ENCODE measurements around the gene TAS2R1.

DNA sequence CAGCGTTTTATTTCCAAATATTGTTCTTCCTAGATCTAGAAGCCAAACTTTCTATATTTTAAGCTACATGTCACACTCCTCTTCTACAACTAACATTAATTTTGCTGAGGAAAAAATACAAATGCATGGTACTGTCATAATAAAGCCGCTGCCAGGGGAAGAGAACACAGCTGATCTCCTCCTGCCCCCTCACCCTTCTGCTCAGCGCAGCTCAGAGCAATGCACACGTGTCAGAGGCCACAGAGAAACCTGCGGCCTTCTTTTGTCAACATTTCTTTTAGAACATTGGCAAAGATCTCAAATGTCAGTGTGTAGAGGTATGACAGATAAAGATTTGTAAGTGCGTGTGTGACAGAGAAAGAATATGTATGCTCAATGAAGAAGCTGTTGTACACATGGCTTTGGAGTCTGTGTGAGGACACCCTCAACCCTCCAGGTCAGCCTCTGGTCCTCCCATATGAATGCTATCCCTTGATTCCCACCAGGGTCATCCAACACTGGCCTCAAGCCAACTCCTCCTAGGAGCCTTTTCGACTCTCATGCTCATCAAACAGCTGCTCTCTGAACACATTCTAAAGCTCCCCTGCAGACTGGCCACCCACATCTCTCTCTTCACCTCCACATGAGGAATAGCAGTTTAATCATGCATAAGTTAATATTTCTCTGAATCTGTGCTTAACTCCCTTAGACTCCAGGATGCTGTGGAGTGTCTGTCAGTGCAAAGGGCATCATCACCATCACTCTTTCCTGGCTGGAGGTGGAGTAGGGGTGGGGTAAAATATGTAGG lies 40.9 kb downstream of the TAS2R1 start:
- TF ChIP-seq CTCF (conservative IDR thresholded peaks at IDR 0.05; ENCODE audit: low read depth, low read length) (no peak), EZH2 (IDR thresholded peaks at IDR 0.05; ENCODE audit: low read length, unreplicated experiment) (no peak)
